Measurements from ENCODE around the gene SMAP1.
A peak's percentile ranks its signal among the peaks of the same experiment; 100 is the strongest.

Gene SMAP1

GRCh38 chr6:70667711-70668498 is at the start of gene SMAP1:
Gene SMAP1 (plus strand): TSS chr6:70667883. CDS start chr6:70668024, 141 bp downstream.
- peak; percentile 97 for DNase-seq

DNA sequence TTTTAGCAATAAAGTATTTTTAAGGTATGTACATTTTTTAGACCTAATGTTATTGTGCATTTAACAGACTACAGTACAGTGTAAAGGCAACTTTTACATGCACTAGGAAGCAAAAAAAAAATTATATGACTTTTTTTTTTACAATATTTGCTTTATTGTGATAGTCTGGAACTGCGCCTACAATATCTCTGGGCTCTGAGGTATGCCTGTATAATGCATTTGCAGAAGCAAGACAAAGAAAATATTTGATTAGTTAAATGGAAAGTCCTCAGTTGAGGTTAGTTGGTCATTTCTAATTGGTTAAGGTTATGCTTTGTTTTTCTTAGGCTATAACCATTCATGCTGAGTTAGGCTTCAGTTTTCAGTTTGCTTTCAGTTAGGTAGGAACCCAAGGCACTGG is 46.9 kb upstream of the SMAP1 start:
- peak; percentile 62 for DNase-seq

DNA sequence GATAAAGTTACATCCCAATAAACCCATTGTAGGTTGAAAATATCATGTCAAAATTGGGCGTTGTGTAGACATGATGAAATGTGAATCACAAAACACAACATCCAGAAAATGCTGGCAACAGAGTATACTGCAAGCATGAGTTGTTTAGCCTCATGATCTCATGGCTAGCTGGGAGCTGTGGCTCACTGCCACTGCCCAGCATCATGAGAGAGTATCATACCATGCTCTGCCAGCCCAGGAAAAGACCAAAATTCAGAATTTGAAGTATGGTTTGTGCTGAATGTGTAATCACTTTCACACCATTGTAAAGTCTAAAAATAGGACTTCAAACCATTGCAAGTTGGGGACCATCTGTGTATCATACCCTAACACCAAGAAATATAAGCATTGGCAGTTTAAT is 45.2 kb upstream of the SMAP1 start:
- no peak for DNase-seq

DNA sequence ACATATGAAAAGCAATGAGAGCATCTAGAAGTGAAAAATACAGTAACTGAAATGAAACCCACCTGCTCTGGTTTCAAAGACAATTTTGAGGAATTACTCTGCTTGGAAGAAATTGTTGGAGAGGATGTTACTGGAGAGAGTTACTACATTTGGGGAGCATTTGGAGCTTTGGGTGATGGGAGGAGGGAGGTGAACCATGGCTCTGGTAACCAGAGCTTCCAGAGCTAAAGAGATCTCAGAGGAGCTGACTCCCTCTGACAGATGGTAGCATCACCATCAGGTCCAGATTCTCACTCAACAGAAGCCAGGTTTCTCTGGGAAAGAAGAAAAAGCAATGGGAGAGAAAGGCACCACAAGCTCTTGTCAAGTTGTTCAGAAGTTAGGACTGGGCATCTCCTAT is 42.2 kb upstream of the SMAP1 start:
- no peak for DNase-seq

DNA sequence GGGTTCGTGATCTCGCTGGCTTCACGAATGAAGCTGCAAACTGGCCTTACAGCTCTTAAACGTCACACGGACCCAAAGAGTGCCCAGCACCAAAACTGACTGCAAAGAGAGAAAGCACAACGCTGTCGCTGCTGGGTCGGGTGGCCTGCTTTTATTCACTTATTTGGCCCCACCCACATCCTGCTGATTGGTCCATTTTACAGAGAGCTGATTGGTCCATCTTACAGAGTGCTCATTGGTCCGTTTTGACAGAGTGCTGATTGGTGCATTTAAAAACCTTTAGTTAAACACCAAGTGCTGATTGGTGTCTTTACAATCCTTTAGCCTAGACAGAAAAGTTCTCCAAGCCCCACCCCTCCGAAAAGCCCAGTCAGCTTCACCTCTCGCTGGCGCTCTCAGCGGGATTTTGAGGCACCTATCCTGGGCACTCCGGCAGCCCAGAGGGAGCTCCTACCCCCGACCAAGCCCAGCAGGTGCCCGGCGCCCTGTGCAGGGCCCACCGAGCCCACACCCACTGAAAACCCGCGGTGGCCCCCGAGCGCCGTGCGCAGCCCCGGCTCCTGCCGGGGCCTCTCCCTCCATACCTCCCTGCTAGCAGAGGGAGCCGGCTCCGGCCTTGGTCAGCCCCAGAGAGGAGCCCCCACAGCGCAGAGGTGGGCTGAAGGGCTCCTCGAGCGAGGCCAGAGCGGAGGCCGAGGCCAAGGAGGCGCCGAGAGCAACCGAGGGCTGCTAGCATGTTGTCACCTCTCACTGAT is 40.0 kb upstream of the SMAP1 start:
- DNase-seq: no peak

- DNase-seq: no peak
Observed at GRCh38 chr6:70629929-70630328, 37.8 kb upstream of the SMAP1 start.

GRCh38 chr6:70633870-70634269 is 33.8 kb upstream of the SMAP1 start:
- no peak for DNase-seq

GRCh38 chr6:70636596-70636995 is 31.1 kb upstream of the SMAP1 start:
- DNase-seq: no peak

DNA sequence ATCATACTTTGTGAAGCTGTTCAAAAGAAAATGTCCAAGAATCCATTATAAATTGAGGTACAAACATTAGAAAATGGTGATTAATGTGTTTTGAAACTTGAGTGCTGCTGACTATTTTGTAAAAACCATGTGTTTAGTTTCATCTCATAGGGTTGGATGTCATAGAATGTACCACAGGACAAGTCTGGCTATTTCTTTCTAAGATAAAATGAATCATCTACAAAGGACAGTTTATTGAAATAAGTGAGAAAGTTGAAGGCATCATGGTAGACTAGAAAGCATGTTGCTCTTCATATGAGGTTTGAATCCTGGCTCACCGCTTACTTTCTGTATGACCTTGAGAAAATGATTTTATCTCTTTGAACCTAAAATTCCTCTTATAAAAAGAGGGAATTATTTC is 29.2 kb upstream of the SMAP1 start:
- no peak for DNase-seq

DNA sequence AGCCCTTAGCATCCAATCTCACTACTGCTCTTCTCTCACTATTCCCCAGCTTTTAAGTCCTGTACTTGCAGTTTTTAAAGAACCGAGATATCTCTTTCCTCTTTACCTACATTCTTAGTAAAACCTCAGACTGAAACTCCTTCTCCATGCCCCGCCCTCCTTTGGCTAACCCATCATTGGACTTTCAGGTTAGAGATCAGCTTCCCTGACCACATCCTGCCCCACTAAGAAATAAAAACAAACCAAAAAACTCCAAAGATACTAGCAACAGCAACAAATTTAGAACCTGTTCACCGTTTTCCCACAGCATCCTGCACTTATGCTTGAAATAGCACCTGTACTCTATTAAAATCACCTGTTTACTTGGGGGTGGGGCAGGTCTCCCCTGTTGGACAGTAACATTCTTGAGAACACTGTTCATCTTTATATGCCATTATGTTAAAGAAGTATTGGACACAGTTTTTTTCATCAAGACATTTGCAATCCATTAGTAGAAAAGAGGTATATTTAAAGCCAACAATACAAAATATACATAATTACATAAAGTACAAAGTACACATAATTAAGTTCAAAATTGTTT is 16.3 kb upstream of the SMAP1 start:
- peak; percentile 29 for DNase-seq

DNA sequence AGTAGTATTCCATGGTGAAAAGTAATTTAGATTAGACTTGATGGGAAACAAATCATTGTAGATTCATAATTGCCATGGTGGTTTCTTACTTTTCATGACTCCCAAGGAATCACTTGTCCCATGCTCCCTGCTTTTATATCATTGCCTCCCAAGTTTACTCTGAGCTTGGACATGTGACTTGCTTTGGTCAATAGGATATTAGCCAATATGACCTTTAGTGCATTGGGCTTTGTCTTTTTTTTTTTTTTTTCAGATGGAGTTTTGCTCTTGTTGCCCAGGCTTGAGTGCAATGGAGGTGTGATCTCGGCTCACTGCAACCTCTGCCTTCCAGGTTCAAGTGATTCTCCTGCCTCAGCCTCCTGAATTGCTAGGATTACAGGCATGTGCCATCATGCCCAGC is 15.5 kb upstream of the SMAP1 start:
- no peak for DNase-seq

DNA sequence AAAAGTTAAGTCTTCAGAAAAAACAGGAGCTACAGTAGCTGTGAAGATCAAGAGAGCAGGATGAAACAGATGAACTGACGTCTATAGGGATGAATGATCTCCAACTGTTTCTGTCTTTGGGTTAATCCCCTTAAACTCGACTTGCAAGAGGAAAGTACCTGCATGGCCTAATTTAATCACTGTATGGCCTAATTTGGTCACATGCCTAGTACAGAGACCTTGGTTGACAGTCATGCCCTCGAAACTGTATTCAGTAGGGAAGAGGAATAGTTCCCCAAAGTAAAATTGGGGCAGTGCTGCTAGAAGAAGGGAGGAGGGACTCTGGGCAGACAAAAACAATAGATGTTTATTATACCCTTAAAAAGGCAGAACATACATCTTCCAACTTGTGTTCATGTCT is 10.0 kb upstream of the SMAP1 start:
- no peak for DNase-seq

- DNase-seq: no peak
Observed at GRCh38 chr6:70663881-70664466, 3.7 kb upstream of the SMAP1 start.

DNA sequence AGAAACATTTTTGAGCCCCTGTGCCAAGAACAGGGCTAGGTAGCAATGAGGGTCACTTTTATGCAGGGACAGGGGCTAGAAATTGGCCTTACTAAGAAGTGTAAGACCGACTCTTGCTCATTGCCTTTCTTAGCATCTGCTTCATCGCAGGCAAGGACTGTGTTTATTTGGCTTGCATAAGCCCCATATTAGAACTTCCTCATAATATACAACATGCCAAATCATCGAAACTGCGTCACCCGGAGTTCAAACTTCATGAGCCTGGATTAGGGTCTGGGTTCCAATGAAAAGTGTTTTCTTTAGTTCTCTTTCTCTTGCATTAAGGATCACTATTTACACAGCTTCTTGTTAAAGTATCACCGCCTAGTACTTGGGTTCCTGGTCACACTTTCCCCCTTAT is 977 bp upstream of the SMAP1 start:
- DNase-seq: no peak

DNA sequence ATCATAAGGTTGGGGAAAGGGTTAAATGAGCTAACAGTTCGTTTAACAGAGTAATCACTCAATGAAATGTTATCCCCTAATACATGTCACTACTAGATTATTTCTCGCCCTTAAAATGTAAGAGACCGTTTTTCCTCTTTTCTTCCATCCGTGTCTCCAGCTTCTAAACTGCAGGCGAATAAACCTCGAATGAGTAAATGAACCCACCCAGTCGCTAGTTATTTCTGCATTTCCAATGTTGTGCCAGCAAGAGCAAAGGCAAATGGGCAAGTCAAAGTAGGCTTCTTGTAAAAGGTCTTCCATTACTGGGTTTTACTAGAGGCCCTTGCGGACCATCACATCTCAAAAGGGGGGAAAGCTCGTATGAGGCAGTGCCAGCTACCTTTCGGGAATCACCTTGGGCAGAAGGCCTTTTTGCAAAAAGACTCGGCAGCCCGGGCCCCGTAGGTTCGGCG is 400 bp upstream of the SMAP1 start:
- DNase-seq: no peak

DNA sequence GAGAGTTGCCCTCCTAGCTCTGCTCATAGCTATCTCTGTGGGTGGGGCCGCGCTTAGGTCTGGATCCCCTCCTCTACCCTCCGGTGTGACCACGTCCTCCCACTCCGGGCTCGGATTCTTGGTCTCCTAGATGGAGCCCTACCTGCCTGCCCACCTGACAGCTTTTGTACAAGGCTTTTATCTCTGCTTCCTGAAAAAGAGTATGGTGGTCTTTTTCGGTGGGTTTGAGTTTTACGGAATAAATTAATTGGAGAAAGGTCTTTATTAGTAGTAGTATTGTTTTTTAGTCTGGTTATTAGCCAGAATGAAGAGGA is 773 bp downstream of the SMAP1 start:
- peak; percentile 76 for DNase-seq

DNA sequence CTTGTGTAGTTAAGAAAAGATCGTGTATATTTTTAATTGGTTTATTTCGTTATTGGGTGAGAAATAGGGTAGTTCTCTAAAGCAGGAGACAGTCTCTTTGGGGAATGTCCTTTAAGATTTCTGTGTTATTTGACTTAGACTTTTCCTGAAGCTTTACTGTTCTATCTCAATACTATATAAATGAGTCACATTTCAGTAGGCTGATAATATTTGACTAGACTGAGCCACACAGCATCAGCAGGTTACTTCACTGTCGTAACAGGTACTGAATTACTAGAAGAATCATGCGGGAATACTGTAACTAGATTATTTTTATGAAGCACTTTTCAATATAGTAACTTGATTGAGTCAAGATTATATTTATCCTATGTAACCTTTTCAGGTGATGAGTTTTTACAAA is 1.4 kb downstream of the SMAP1 start:
- DNase-seq: peak; percentile 18

DNA sequence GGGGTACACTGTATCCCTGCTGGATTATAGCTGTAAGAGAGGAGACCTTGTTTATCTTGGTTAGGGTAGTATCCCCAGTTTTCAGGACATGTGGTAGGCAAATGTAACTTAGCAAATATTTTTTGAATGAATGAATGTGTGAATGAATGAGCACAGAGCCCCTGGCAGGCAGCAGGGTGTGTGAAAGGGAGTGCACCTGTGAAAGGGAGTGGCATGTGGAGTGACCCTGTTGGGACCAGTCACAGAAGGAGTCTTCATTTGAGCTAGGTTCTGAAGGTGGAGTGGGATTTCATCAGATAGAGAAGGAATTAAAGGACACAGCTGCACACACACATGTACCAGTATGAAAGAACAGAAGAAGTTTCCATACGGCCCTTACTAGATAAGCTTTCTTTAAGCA is 4.9 kb downstream of the SMAP1 start:
- peak; percentile 32 for DNase-seq

DNA sequence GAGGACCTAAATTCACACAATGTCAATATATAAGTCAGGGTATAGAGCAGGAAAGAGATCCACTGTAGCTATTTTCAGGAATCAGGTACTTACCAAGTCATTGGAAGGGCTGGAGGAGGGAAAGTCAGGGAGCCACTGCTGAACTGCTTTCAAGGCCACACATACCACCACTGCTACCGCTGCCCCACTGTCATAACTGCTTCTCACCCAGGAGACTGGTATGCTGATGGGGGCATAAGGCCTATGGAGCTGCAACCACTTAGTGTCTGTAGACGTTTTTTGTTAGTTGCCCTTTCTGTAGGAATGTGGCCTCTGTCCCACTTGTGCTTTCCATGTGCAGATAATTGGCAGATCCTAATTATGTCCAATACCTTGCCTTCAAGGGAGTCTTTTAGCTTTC is 5.4 kb downstream of the SMAP1 start:
- no peak for DNase-seq

GRCh38 chr6:70673601-70674000 is 5.9 kb downstream of the SMAP1 start:
- no peak for DNase-seq

DNA sequence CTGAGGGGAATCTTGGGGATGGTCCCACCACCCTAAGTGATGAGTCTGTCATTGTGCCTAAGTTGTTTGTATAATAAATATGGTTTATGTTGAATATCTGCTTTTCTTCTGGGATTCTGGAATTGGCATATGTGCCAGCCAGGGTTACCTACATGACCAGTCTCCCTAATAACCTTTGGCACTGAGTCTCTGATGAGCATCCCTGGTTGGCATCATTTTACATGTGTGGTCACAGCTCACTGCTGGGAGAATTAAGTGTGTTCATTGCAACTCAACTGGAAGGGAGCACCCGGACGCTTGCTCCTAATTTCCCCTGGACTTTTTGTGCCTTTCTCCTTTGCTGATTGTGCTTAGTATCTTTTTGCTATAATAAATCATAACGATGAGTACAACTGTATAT is 8.1 kb downstream of the SMAP1 start:
- DNase-seq: no peak

GRCh38 chr6:70676821-70677220 is 9.1 kb downstream of the SMAP1 start:
- no peak for DNase-seq

GRCh38 chr6:70680396-70680795 is 12.7 kb downstream of the SMAP1 start:
- no peak for DNase-seq

All from NCI-H69 (cell line).